Ovary (tissue), 3 donors: Measurements from ENCODE around the gene CD300A.

ENCODE experiments used
- EP300 ChIP-seq: sonication (generic); formaldehyde crosslinking; IDR thresholded peaks from one replicate; pipeline ENCODE4 v1.6.1; 2017; ENCODE audit warnings: antibody characterized with exemption
- TF ChIP-seq, protein P1 (sequence below), 3 donors: fragments of 450-650 bp in 2 of 3; fragments of 200-600 bp in 1 of 3; IDR thresholded peaks; one replicate each; pipeline versions ENCODE4 v1.5.1 to v1.8.0; 2016 to 2022; ENCODE audit warnings: antibody characterized with exemption in 3 of 3, mild to moderate bottlenecking in 1 of 3
- donor health status: DM: no; HTN: no; CAD: no.

DNA sequence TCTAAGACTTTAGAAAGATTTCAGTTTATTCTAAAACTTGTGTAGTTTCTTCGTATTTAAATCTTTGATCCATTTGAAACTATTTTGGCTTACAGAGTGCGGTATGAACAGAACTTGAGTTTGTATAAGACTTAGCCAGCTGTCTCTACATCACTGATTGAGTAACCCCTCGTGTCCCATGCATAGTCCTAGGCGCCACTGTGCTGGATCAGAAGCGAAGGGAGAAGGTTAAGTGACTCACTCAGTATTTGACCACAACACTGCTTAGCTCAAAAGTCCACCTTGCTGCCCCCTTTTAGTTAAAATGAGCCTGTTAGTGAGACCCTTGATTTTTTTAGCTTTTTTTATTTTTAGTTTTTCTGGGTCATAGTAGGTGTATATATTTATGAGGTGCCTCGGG is 36.4 kb downstream of the CD300A start:
- TF ChIP-seq, protein P1, sequence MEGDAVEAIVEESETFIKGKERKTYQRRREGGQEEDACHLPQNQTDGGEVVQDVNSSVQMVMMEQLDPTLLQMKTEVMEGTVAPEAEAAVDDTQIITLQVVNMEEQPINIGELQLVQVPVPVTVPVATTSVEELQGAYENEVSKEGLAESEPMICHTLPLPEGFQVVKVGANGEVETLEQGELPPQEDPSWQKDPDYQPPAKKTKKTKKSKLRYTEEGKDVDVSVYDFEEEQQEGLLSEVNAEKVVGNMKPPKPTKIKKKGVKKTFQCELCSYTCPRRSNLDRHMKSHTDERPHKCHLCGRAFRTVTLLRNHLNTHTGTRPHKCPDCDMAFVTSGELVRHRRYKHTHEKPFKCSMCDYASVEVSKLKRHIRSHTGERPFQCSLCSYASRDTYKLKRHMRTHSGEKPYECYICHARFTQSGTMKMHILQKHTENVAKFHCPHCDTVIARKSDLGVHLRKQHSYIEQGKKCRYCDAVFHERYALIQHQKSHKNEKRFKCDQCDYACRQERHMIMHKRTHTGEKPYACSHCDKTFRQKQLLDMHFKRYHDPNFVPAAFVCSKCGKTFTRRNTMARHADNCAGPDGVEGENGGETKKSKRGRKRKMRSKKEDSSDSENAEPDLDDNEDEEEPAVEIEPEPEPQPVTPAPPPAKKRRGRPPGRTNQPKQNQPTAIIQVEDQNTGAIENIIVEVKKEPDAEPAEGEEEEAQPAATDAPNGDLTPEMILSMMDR (IDR thresholded peaks at IDR 0.05) = no peak
- TF ChIP-seq EP300 = no peak
